Neural progenitor cell (in vitro differentiated cells): Measurements from ENCODE around the gene APOBEC3A.

Source experiments
- CTCF ChIP-seq: fragments of 200-600 bp; sonication (generic); IDR thresholded peaks from 2 replicates; pipeline ENCODE4 v1.5.1; 2017; ENCODE audit warnings: antibody characterized with exemption, mild to moderate bottlenecking
- EZH2 ChIP-seq: fragments of 200-600 bp; sonication (generic); IDR thresholded peaks from 2 replicates; pipeline ENCODE4 v1.6.1; 2017; ENCODE audit warnings: antibody characterized with exemption, mild to moderate bottlenecking, moderate library complexity
- EZH2phosphoT487 ChIP-seq: fragments of 200-600 bp; sonication (generic); IDR thresholded peaks from 2 replicates; pipeline ENCODE4 v1.6.1; 2017; ENCODE audit warnings: antibody characterized with exemption

- no peak for TF ChIP-seq CTCF
- no peak for TF ChIP-seq EZH2
- no peak for TF ChIP-seq EZH2phosphoT487
Measured at GRCh38 chr22:38925571-38926041, 31.8 kb upstream of the APOBEC3A start.
